ENCODE measurements around the gene DFFB.
"Not testable (repeated sequence)": the region's sequence is repeated elsewhere in the genome, so short reads cannot be mapped to it uniquely, and the experiment has no call there.

The DFFB gene

GRCh38 chr1:3856923-3857790 lies at the start of gene DFFB, which contains the start of gene CEP104:
Gene DFFB (plus strand): TSS chr1:3857476. CDS start chr1:3857604, 128 bp downstream.
Gene CEP104 (minus strand): TSS chr1:3857211. CDS start chr1:3852407, 4,804 bp downstream.
- peak; percentile 84 to 94 for DNase-seq

- DNase-seq, result no peak
Observed at GRCh38 chr1:3807769-3808168, 49.5 kb upstream of the DFFB start.

GRCh38 chr1:3809680-3810079 lies 47.6 kb upstream of the DFFB start:
- DNase-seq, result no peak

- not testable (repeated sequence) for DNase-seq
Observed at GRCh38 chr1:3810149-3810761, 47.0 kb upstream of the DFFB start.

GRCh38 chr1:3811595-3811911 lies 45.7 kb upstream of the DFFB start:
- DNase-seq, result no peak

GRCh38 chr1:3814065-3814464 lies 43.2 kb upstream of the DFFB start:
- DNase-seq, result no peak

- DNase-seq, result no peak
Observed at GRCh38 chr1:3814771-3815561, 42.3 kb upstream of the DFFB start.

- DNase-seq, result no peak
Observed at GRCh38 chr1:3816331-3817137, 40.7 kb upstream of the DFFB start.

GRCh38 chr1:3817138-3817740 lies 40.0 kb upstream of the DFFB start:
- DNase-seq, result no peak

GRCh38 chr1:3817821-3818597 lies 39.3 kb upstream of the DFFB start:
- DNase-seq, result no peak

GRCh38 chr1:3819771-3820200 lies 37.5 kb upstream of the DFFB start:
- DNase-seq, result no peak

GRCh38 chr1:3820316-3820715 lies 37.0 kb upstream of the DFFB start:
- no peak for DNase-seq

GRCh38 chr1:3821004-3821403 lies 36.3 kb upstream of the DFFB start:
- no peak for DNase-seq

- DNase-seq, result no peak
Observed at GRCh38 chr1:3821447-3821846, 35.8 kb upstream of the DFFB start.

GRCh38 chr1:3821908-3822307 lies 35.4 kb upstream of the DFFB start:
- no peak for DNase-seq

- DNase-seq, result no peak
Observed at GRCh38 chr1:3822421-3822820, 34.9 kb upstream of the DFFB start.

GRCh38 chr1:3824650-3825049 lies 32.6 kb upstream of the DFFB start:
- DNase-seq, result no peak

- DNase-seq, result no peak
Observed at GRCh38 chr1:3825356-3825755, 31.9 kb upstream of the DFFB start.

- peak; percentile 0 to 53 for DNase-seq
Observed at GRCh38 chr1:3827813-3828307, 29.4 kb upstream of the DFFB start.

GRCh38 chr1:3828391-3828790 lies 28.9 kb upstream of the DFFB start:
- no peak for DNase-seq

- DNase-seq, result no peak
Observed at GRCh38 chr1:3831689-3832088, 25.6 kb upstream of the DFFB start.

Measured in hippocampal formation (tissue), 2 donors.